MCF 10A (cell line): ENCODE measurements around the gene JSRP1. TPM values are rescaled to one million over a fixed set of nuclear protein-coding genes. Genes with fewer than 3 reads are reported as not detected.

ENCODE experiments used
- BruUV-seq: library from RNA; stranded (reverse); fragments of 400-500 nt; replicated peaks from 2 replicates; lab custom pipeline; 2021; lab: Mats Ljungman, UMichigan
- CTCF ChIA-PET: fragments of 300-600 bp; sonication (Branson Sonifier 250); formaldehyde crosslinking; extraction: SDS; loops from one replicate; lab custom pipeline; 2021; ENCODE audit warnings: antibody characterized with exemption, inconsistent platforms; lab: Yijun Ruan, JAX
- POLR2A ChIA-PET: fragments of 300-600, 350-650 bp; sonication (Branson Sonifier 250); formaldehyde crosslinking; extraction: SDS; loops from one replicate; lab custom pipeline; 2020; ENCODE audit warnings: antibody characterized with exemption, inconsistent platforms; lab: Yijun Ruan, JAX
- DNase-seq: peaks from one replicate; pipeline ENCODE4 v3.0.0-alpha.2; 2018; ENCODE audit not compliant: unreplicated experiment
- H3K27ac Mint-ChIP-seq: one replicate; pipeline ENCODE4 v1.8.0; 2022; ENCODE audit warnings: mild to moderate bottlenecking, low read depth, mixed read lengths; ENCODE audit not compliant: unreplicated experiment
- H3K27me3 Mint-ChIP-seq: one replicate; pipeline ENCODE4 v1.8.0; 2022; ENCODE audit warnings: mixed read lengths; ENCODE audit not compliant: insufficient read depth, unreplicated experiment
- H3K36me3 Mint-ChIP-seq: one replicate; pipeline ENCODE4 v1.8.0; 2022; ENCODE audit warnings: mild to moderate bottlenecking, moderate library complexity, mixed read lengths; ENCODE audit not compliant: insufficient read depth, unreplicated experiment
- H3K4me1 Mint-ChIP-seq: one replicate; pipeline ENCODE4 v1.8.0; 2022; ENCODE audit warnings: mixed read lengths; ENCODE audit not compliant: insufficient read depth, unreplicated experiment
- H3K4me3 Mint-ChIP-seq: one replicate; pipeline ENCODE4 v1.8.0; 2022; ENCODE audit warnings: mild to moderate bottlenecking, moderate library complexity, mixed read lengths; ENCODE audit not compliant: unreplicated experiment
- H3K9me3 Mint-ChIP-seq: one replicate; pipeline ENCODE4 v1.8.0; 2022; ENCODE audit warnings: mixed read lengths; ENCODE audit not compliant: unreplicated experiment
- CTCF ChIP-seq: fragments of 200-600 bp; IDR thresholded peaks from one replicate; pipeline ENCODE4 v1.8.0; 2022; ENCODE audit warnings: antibody characterized with exemption, mild to moderate bottlenecking; ENCODE audit not compliant: unreplicated experiment
- intact Hi-C: fragments of 100-400 bp; cut with micrococcal nuclease; formaldehyde crosslinking; loops from 2 replicates; pipeline ENCODE4 v1.14.1; 2022
- total RNA-seq: library from RNA; stranded (reverse); gene quantifications from 2 replicates; pipeline ENCODE4 v1.2.3, GENCODE V29; 2022

The JSRP1 gene
- total RNA-seq, 1 experiment from 2014 or later, result 0.37 TPM

GRCh38 chr19:2236064-2236313, 20.2 kb downstream of the JSRP1 start:
- Mint-ChIP-seq H3K27ac (peak overlapping the region; percentile 99), H3K4me1 (peaks cover 18% of the 10 kb centered on the region), H3K4me3 (peak overlapping the region; percentile 86), H3K36me3 (peaks cover 42% of the 10 kb centered on the region), H3K9me3 (no peaks in the 10 kb centered on the region), H3K27me3 (no peaks in the 10 kb centered on the region)
- POLR2A ChIA-PET, result interaction anchor here (0.5 to 1.5 kb wide), 15 partner anchors 10 to 385 kb away, joined by 3 to 8 read pairs (median 4); partner anchors contain the start of genes AP3D1, LSM7, SPPL2B and TIMM13
- CTCF ChIA-PET, result interaction anchor here (0.5 to 1.4 kb wide), 12 partner anchors 21 to 201 kb away, joined by 3 to 9 read pairs (median 3); partner anchors contain the start of gene AP3D1
- DNase-seq, result no peak
- intact Hi-C loops, result loop anchor here (1.0 to 5.0 kb wide), 4 partner anchors 37 to 376 kb away; no protein-coding TSS in a partner anchor
- TF ChIP-seq CTCF, result no peak
- no TSS peak for BruUV-seq

- Mint-ChIP-seq H3K4me1 (peaks cover 13% of the 10 kb centered on the region), H3K36me3 (peaks cover 42% of the 10 kb centered on the region), H3K9me3 (no peaks in the 10 kb centered on the region), H3K27me3 (no peaks in the 10 kb centered on the region), H3K27ac (peak overlapping the region; percentile 87), H3K4me3 (peak overlapping the region; percentile 86)
- no TSS peak for BruUV-seq
- DNase-seq, result no peak
- TF ChIP-seq CTCF, result no peak
- intact Hi-C loops, result loop anchor here (1.0 to 5.0 kb wide), 5 partner anchors 38 to 377 kb away; no protein-coding TSS in a partner anchor
- ChIA-PET POLR2A (interaction anchor here (0.7 to 1.5 kb wide), 14 partner anchors 10 to 385 kb away, joined by 3 to 8 read pairs (median 4); partner anchors contain the start of genes AP3D1 and TIMM13), CTCF (interaction anchor here (0.5 to 1.4 kb wide), 13 partner anchors 11 to 201 kb away, joined by 3 to 9 read pairs (median 3); partner anchors contain the start of gene AP3D1)
Measured at GRCh38 chr19:2235381-2236063, 20.7 kb downstream of the JSRP1 start.

GRCh38 chr19:2234996-2235380, 21.2 kb downstream of the JSRP1 start:
- peak; percentile 33 for DNase-seq
- H3K9me3 Mint-ChIP-seq, result no peaks in the 10 kb centered on the region
- intact Hi-C loops, result loop anchor here (1.0 to 5.0 kb wide), 3 partner anchors 79 to 377 kb away; no protein-coding TSS in a partner anchor
- H3K36me3 Mint-ChIP-seq, result peaks cover 41% of the 10 kb centered on the region
- peak overlapping the region; percentile 87 for H3K27ac Mint-ChIP-seq
- ChIA-PET POLR2A (interaction anchor here (0.8 to 1.5 kb wide), 8 partner anchors 9 to 360 kb away, joined by 3 to 7 read pairs (median 4); partner anchors contain the start of genes AP3D1 and DOT1L), CTCF (interaction anchor here (0.6 to 1.4 kb wide), 9 partner anchors 11 to 1737 kb away, joined by 3 to 9 read pairs (median 3); partner anchors contain the start of gene AP3D1)
- peaks cover 8% of the 10 kb centered on the region for H3K4me1 Mint-ChIP-seq
- no peaks in the 10 kb centered on the region for H3K27me3 Mint-ChIP-seq
- BruUV-seq, result no TSS peak
- TF ChIP-seq CTCF, result no peak
- H3K4me3 Mint-ChIP-seq, result peak overlapping the region; percentile 86
